ENCODE measurements around the gene CXXC5. TPM values are rescaled to one million over a fixed set of nuclear protein-coding genes. Genes with fewer than 3 reads are reported as not detected.
"Not testable (repeated sequence)": the region's sequence is repeated elsewhere in the genome, so short reads cannot be mapped to it uniquely, and the experiment has no call there.

Gene CXXC5
- total RNA-seq, 2 donors from 2014 or later: 32.3 to 40.4 TPM

DNA sequence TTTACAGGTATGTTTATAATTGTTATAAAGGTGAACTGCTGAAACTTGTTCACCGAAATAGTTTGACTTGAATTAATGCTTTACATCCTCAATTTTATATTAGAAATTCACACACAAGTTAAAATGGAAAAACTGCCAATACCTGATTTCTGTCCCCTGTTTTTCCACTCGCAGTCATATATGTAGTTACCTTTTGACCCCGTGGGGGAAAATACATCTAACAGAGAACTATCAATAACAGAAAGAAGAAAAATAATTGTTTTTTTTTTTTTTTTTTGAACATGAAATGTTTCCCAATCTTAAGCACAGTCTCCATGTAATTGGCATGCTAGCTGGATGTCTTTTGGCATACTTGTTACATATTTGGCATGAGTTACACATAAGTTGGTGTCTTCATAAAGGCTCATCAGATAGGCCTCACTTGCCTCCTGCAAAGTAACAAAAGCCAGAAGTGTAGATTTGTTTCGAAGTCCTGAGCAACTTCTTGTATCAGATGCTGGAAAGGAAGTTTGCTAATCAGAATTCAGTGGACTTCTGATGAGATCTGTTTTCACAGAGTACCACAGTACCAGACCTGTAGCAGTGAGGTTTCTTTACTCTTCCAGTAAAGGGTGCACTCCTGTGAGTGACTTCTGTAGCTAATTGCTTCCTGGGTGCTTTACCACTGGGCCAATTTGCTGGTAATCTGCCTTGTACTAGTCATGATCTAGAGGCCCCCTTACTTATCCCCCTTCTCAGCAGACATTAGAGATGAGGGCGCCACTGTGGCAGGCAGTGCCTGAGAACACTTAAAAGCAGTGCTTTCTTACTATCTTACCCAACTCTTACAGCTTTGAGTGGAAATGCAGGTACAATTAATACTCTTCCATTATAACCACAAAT lies 36.2 kb upstream of the CXXC5 start:
- intact Hi-C loops (cut with DNase I): no loop called here
- TF ChIP-seq, protein P1, sequence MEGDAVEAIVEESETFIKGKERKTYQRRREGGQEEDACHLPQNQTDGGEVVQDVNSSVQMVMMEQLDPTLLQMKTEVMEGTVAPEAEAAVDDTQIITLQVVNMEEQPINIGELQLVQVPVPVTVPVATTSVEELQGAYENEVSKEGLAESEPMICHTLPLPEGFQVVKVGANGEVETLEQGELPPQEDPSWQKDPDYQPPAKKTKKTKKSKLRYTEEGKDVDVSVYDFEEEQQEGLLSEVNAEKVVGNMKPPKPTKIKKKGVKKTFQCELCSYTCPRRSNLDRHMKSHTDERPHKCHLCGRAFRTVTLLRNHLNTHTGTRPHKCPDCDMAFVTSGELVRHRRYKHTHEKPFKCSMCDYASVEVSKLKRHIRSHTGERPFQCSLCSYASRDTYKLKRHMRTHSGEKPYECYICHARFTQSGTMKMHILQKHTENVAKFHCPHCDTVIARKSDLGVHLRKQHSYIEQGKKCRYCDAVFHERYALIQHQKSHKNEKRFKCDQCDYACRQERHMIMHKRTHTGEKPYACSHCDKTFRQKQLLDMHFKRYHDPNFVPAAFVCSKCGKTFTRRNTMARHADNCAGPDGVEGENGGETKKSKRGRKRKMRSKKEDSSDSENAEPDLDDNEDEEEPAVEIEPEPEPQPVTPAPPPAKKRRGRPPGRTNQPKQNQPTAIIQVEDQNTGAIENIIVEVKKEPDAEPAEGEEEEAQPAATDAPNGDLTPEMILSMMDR (IDR thresholded peaks at IDR 0.05): no peak

DNA sequence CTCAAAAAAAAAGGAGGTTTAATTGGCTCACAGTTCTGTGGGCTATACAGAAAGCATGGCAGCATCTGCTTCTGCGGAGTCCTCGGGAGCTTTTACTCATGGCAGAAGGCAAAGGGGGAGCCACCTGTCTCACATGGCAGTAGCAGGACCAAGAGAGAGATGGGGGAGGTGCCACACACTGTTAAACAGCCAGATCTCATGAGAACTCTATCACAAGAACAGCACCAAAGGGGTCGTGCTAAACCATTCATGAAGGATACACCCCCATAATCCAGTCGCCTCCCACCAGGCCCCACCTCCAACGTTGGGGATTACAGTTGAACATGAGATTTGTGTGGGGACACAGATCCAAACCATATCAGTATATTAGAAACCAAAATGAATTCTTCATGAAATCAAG lies 28.3 kb upstream of the CXXC5 start:
- Histone ChIP-seq H3K4me3 (no peak overlapping the region), H3K36me3 (peaks cover 5% of the 10 kb centered on the region), H3K27me3 (no peaks in the 10 kb centered on the region), H3K27ac (no peak overlapping the region), H3K9me3 (no peaks in the 10 kb centered on the region), H3K9ac (ENCODE audit: low read depth in 2 of 2, low read length in 2 of 2) (no peak overlapping the region), H3K4me1 (no peaks in the 10 kb centered on the region)
- no peak for DNase-seq
- TF ChIP-seq, protein P1 (IDR thresholded peaks at IDR 0.05): no peak
- intact Hi-C loops (cut with DNase I): no loop called here

More for the DNA sequence above, 36.2 kb upstream of the CXXC5 start:
- Histone ChIP-seq H3K4me3 (no peak overlapping the region), H3K27me3 (no peaks in the 10 kb centered on the region), H3K36me3 (no peaks in the 10 kb centered on the region), H3K9ac (ENCODE audit: low read depth in 2 of 2, low read length in 2 of 2) (no peak overlapping the region), H3K4me1 (peaks cover under 1% of the 10 kb centered on the region), H3K27ac (no peak overlapping the region), H3K9me3 (no peaks in the 10 kb centered on the region)
- no peak for DNase-seq

DNA sequence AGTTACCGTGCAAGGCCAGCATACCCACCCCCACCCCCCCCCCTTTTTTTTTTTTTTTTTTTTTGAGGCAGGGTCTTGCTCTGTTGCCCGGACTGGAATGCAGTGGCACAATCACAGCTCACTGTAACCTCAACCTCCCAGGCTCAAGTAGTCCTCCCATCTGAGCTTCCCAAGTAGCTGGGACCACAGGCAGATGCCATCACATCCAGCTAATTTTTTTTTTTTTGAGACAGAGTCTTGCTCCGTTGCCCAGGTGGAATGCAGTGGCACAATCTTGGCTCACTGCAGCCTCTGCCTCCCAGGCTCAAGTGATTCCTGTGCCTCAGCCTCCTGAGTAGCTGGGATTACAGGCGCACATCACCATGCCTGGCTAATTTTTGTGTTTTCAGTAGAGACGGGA lies 22.8 kb upstream of the CXXC5 start:
- H3K9me3 ChIP-seq; DNase-seq; H3K27me3 ChIP-seq; H3K27ac ChIP-seq; intact Hi-C loops (cut with DNase I); H3K36me3 ChIP-seq; H3K4me3 ChIP-seq; H3K9ac ChIP-seq (ENCODE audit: low read depth in 2 of 2, low read length in 2 of 2); H3K4me1 ChIP-seq: not testable (repeated sequence)

DNA sequence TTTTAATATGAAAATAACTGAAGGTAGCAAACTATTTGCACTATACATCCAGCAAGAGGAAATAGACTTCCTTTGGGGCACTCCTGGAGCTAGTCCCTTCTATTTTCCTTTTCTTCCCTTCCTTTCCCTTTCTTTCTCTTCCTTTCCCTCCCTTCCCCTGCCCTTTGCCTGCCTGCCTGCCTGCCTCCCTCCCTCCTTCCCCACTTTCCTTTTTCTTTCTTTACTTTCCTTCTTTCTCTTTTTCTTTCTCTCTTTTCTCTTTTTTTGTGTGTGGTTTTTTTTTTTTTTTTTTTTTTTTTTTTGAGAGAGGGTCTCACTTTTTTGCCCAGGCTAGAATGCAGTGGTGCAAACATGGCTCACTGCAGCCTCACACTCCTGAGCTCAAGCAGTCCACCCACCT lies 17.3 kb upstream of the CXXC5 start:
- DNase-seq: no peak
- Histone ChIP-seq H3K27me3 (no peaks in the 10 kb centered on the region), H3K27ac (no peak overlapping the region), H3K36me3 (no peaks in the 10 kb centered on the region), H3K4me3 (no peak overlapping the region), H3K4me1 (peaks cover 2% of the 10 kb centered on the region), H3K9ac (ENCODE audit: low read depth in 2 of 2, low read length in 2 of 2) (no peak overlapping the region), H3K9me3 (no peaks in the 10 kb centered on the region)
- TF ChIP-seq, protein P1 (IDR thresholded peaks at IDR 0.05): no peak
- intact Hi-C loops (cut with DNase I): no loop called here

DNA sequence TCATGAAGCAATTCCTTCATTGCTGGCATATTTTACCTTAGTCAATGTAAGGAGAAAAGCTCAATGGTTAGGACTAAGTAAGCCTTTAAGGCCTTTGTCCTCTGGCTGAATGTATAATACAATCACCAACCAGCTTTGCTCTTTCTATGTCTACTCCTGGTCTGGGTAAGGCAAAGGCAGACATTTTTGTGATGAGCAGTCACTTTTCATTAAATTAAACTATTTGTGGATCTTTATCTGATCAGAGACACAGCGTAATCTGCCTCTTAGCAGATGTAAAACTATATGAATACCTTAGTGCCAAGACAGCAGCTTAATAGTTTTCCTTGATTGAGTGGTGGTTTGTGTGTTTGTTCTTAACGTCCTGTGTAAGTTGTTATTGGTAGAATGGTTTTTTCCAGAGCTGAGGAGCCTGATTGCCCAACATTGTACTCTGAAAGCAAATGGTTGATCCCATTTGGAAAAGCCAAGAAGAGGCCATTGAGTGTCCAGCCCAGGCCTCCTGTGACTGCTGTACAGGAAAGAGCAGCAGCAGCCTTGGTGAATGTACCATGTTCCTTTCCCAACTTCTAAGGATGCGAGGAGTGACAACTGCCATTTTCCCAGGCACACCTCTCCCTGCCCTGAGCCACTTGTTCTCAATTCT lies 16.5 kb upstream of the CXXC5 start:
- Histone ChIP-seq H3K9me3 (no peaks in the 10 kb centered on the region), H3K36me3 (no peaks in the 10 kb centered on the region), H3K27ac (no peak overlapping the region), H3K9ac (ENCODE audit: low read depth in 2 of 2, low read length in 2 of 2) (no peak overlapping the region), H3K27me3 (no peaks in the 10 kb centered on the region), H3K4me3 (no peak overlapping the region), H3K4me1 (peaks cover 4% of the 10 kb centered on the region)
- no peak for DNase-seq
- intact Hi-C loops (cut with DNase I): no loop called here
- TF ChIP-seq, protein P1 (IDR thresholded peaks at IDR 0.05): no peak

Data from colonic mucosa (tissue), 4 donors.